ENCODE data around the gene WDR1.

WDR1 gene

GRCh38 chr4:10034612-10035104, 81.9 kb downstream of the WDR1 start:
- H3K4me3 ChIP-seq (ENCODE audit: low read length): no peak overlapping the region
- peaks cover 28% of the 10 kb centered on the region for H3K4me1 ChIP-seq (ENCODE audit: control insufficient read depth, insufficient read depth, low read length)
- H3K36me3 ChIP-seq (ENCODE audit: control insufficient read depth, insufficient read depth, low read length, severe bottlenecking): no peaks in the 10 kb centered on the region
- DNase-seq (ENCODE audit: low read depth): no peak
- no peak overlapping the region for H3K9ac ChIP-seq (ENCODE audit: low read length)
- no peaks in the 10 kb centered on the region for H3K9me3 ChIP-seq (ENCODE audit: control insufficient read depth, low read length)
- peaks cover 4% of the 10 kb centered on the region for H3K27me3 ChIP-seq (replicated peaks; ENCODE audit: control insufficient read depth, insufficient read depth, low read length)

GRCh38 chr4:10034136-10034535, 82.5 kb downstream of the WDR1 start:
- H3K36me3 ChIP-seq (ENCODE audit: control insufficient read depth, insufficient read depth, low read length, severe bottlenecking): no peaks in the 10 kb centered on the region
- peaks cover 29% of the 10 kb centered on the region for H3K4me1 ChIP-seq (ENCODE audit: control insufficient read depth, insufficient read depth, low read length)
- H3K9ac ChIP-seq (ENCODE audit: low read length): no peak overlapping the region
- no peaks in the 10 kb centered on the region for H3K27me3 ChIP-seq (replicated peaks; ENCODE audit: control insufficient read depth, insufficient read depth, low read length)
- no peak for DNase-seq (ENCODE audit: low read depth)
- H3K4me3 ChIP-seq (ENCODE audit: low read length): no peak overlapping the region
- no peaks in the 10 kb centered on the region for H3K9me3 ChIP-seq (ENCODE audit: control insufficient read depth, low read length)

- DNase-seq (ENCODE audit: low read depth): no peak
- no peaks in the 10 kb centered on the region for H3K9me3 ChIP-seq (ENCODE audit: control insufficient read depth, low read length)
- no peak overlapping the region for H3K9ac ChIP-seq (ENCODE audit: low read length)
- no peaks in the 10 kb centered on the region for H3K27me3 ChIP-seq (replicated peaks; ENCODE audit: control insufficient read depth, insufficient read depth, low read length)
- H3K4me1 ChIP-seq (ENCODE audit: control insufficient read depth, insufficient read depth, low read length): peaks cover 35% of the 10 kb centered on the region
- no peaks in the 10 kb centered on the region for H3K36me3 ChIP-seq (ENCODE audit: control insufficient read depth, insufficient read depth, low read length, severe bottlenecking)
- H3K4me3 ChIP-seq (ENCODE audit: low read length): peak overlapping the region; percentile 3
These were observed 83.3 kb downstream of the WDR1 start for GRCh38 chr4:10033191-10033881.

GRCh38 chr4:10032625-10033024, 84.0 kb downstream of the WDR1 start:
- Histone ChIP-seq H3K4me1 (ENCODE audit: control insufficient read depth, insufficient read depth, low read length) (peaks cover 35% of the 10 kb centered on the region), H3K36me3 (ENCODE audit: control insufficient read depth, insufficient read depth, low read length, severe bottlenecking) (no peaks in the 10 kb centered on the region), H3K27me3 (replicated peaks; ENCODE audit: control insufficient read depth, insufficient read depth, low read length) (no peaks in the 10 kb centered on the region), H3K4me3 (ENCODE audit: low read length) (no peak overlapping the region), H3K9me3 (ENCODE audit: control insufficient read depth, low read length) (no peaks in the 10 kb centered on the region), H3K9ac (ENCODE audit: low read length) (no peak overlapping the region)
- DNase-seq (ENCODE audit: low read depth): no peak

- Histone ChIP-seq H3K27me3 (replicated peaks; ENCODE audit: control insufficient read depth, insufficient read depth, low read length) (no peaks in the 10 kb centered on the region), H3K9me3 (ENCODE audit: control insufficient read depth, low read length) (no peaks in the 10 kb centered on the region), H3K36me3 (ENCODE audit: control insufficient read depth, insufficient read depth, low read length, severe bottlenecking) (no peaks in the 10 kb centered on the region), H3K9ac (ENCODE audit: low read length) (no peak overlapping the region), H3K4me1 (ENCODE audit: control insufficient read depth, insufficient read depth, low read length) (peaks cover 35% of the 10 kb centered on the region), H3K4me3 (ENCODE audit: low read length) (no peak overlapping the region)
- no peak for DNase-seq (ENCODE audit: low read depth)
These were observed 84.7 kb downstream of the WDR1 start for GRCh38 chr4:10031668-10032590.

- Histone ChIP-seq H3K36me3 (ENCODE audit: control insufficient read depth, insufficient read depth, low read length, severe bottlenecking) (no peaks in the 10 kb centered on the region), H3K9me3 (ENCODE audit: control insufficient read depth, low read length) (no peaks in the 10 kb centered on the region), H3K4me3 (ENCODE audit: low read length) (no peak overlapping the region), H3K4me1 (ENCODE audit: control insufficient read depth, insufficient read depth, low read length) (peaks cover 35% of the 10 kb centered on the region), H3K9ac (ENCODE audit: low read length) (no peak overlapping the region), H3K27me3 (replicated peaks; ENCODE audit: control insufficient read depth, insufficient read depth, low read length) (no peaks in the 10 kb centered on the region)
- DNase-seq (ENCODE audit: low read depth): no peak
These were observed 85.5 kb downstream of the WDR1 start for GRCh38 chr4:10030972-10031667.

- Histone ChIP-seq H3K36me3 (ENCODE audit: control insufficient read depth, insufficient read depth, low read length, severe bottlenecking) (no peaks in the 10 kb centered on the region), H3K4me3 (ENCODE audit: low read length) (no peak overlapping the region), H3K27me3 (replicated peaks; ENCODE audit: control insufficient read depth, insufficient read depth, low read length) (peaks cover 7% of the 10 kb centered on the region), H3K9ac (ENCODE audit: low read length) (no peak overlapping the region), H3K4me1 (ENCODE audit: control insufficient read depth, insufficient read depth, low read length) (peaks cover 34% of the 10 kb centered on the region), H3K9me3 (ENCODE audit: control insufficient read depth, low read length) (no peaks in the 10 kb centered on the region)
- DNase-seq (ENCODE audit: low read depth): no peak
These were observed 87.2 kb downstream of the WDR1 start for GRCh38 chr4:10029403-10029802.

GRCh38 chr4:10028910-10029309, 87.7 kb downstream of the WDR1 start:
- no peak for DNase-seq (ENCODE audit: low read depth)
- no peak overlapping the region for H3K9ac ChIP-seq (ENCODE audit: low read length)
- no peaks in the 10 kb centered on the region for H3K36me3 ChIP-seq (ENCODE audit: control insufficient read depth, insufficient read depth, low read length, severe bottlenecking)
- peaks cover 7% of the 10 kb centered on the region for H3K27me3 ChIP-seq (replicated peaks; ENCODE audit: control insufficient read depth, insufficient read depth, low read length)
- no peaks in the 10 kb centered on the region for H3K9me3 ChIP-seq (ENCODE audit: control insufficient read depth, low read length)
- H3K4me1 ChIP-seq (ENCODE audit: control insufficient read depth, insufficient read depth, low read length): peaks cover 29% of the 10 kb centered on the region
- H3K4me3 ChIP-seq (ENCODE audit: low read length): no peak overlapping the region

GRCh38 chr4:10026485-10026884, 90.1 kb downstream of the WDR1 start:
- no peak overlapping the region for H3K4me3 ChIP-seq (ENCODE audit: low read length)
- H3K4me1 ChIP-seq (ENCODE audit: control insufficient read depth, insufficient read depth, low read length): peaks cover 11% of the 10 kb centered on the region
- H3K9me3 ChIP-seq (ENCODE audit: control insufficient read depth, low read length): no peaks in the 10 kb centered on the region
- peaks cover 7% of the 10 kb centered on the region for H3K27me3 ChIP-seq (replicated peaks; ENCODE audit: control insufficient read depth, insufficient read depth, low read length)
- H3K9ac ChIP-seq (ENCODE audit: low read length): no peak overlapping the region
- H3K36me3 ChIP-seq (ENCODE audit: control insufficient read depth, insufficient read depth, low read length, severe bottlenecking): no peaks in the 10 kb centered on the region
- DNase-seq (ENCODE audit: low read depth): no peak

GRCh38 chr4:10025230-10025806, 91.3 kb downstream of the WDR1 start:
- peaks cover 7% of the 10 kb centered on the region for H3K27me3 ChIP-seq (replicated peaks; ENCODE audit: control insufficient read depth, insufficient read depth, low read length)
- no peak overlapping the region for H3K4me3 ChIP-seq (ENCODE audit: low read length)
- H3K9me3 ChIP-seq (ENCODE audit: control insufficient read depth, low read length): no peaks in the 10 kb centered on the region
- no peaks in the 10 kb centered on the region for H3K36me3 ChIP-seq (ENCODE audit: control insufficient read depth, insufficient read depth, low read length, severe bottlenecking)
- DNase-seq (ENCODE audit: low read depth): no peak
- peaks cover 12% of the 10 kb centered on the region for H3K4me1 ChIP-seq (ENCODE audit: control insufficient read depth, insufficient read depth, low read length)
- H3K9ac ChIP-seq (ENCODE audit: low read length): no peak overlapping the region
